CD4-positive, alpha-beta T cell (primary cell): Measurements from ENCODE around the gene MAN1A2. TPM values are rescaled to one million over a fixed set of nuclear protein-coding genes. Genes with fewer than 3 reads are reported as not detected.

Experiments
- ATAC-seq: fragments of 200-7000 bp; cut with Tn5 transposase; one replicate; pipeline ENCODE4 v1.10.0; 2022; ENCODE audit warnings: mild to moderate bottlenecking; ENCODE audit not compliant: poor library complexity
- CTCF ChIA-PET: fragments of 350-600 bp; sonication (Branson Sonifier 250); formaldehyde crosslinking; loops from one replicate; lab custom pipeline; 2021; ENCODE audit warnings: antibody characterized with exemption, inconsistent platforms; lab: Charles Lee
- POLR2A ChIA-PET: fragments of 350-600 bp; sonication (Branson Sonifier 250); formaldehyde crosslinking; loops from one replicate; lab custom pipeline; 2021; ENCODE audit warnings: antibody characterized with exemption, inconsistent platforms; lab: Charles Lee
- DNase-seq, 14 experiments: peaks; one replicate each; pipeline ENCODE4 v3.0.0-alpha.2; 2013 to 2020; ENCODE audit warnings: mixed read lengths in 2 of 14
- H3K27ac ChIP-seq, 2 donors: one replicate each; pipeline versions ENCODE4 v1.5.1 to v1.7.0; 2013; ENCODE audit warnings: low read length in 2 of 2, low read depth in 1 of 2, mild to moderate bottlenecking in 1 of 2
- H3K27me3 ChIP-seq, 2 experiments: 1 replicate in 1 of 2; 2 replicates in 1 of 2; pipeline versions ENCODE4 v1.6.1 to v1.7.0; 2013; ENCODE audit warnings: low read length in 2 of 2, control low read depth in 1 of 2, mild to moderate bottlenecking in 1 of 2, moderate library complexity in 1 of 2; ENCODE audit not compliant: insufficient read depth in 2 of 2, control insufficient read depth in 1 of 2
- H3K36me3 ChIP-seq: one replicate; pipeline ENCODE4 v1.6.1; 2013; ENCODE audit warnings: low read length, control low read depth; ENCODE audit not compliant: insufficient read depth
- H3K4me1 ChIP-seq: one replicate; pipeline ENCODE4 v1.6.1; 2013; ENCODE audit warnings: low read length, control low read depth; ENCODE audit not compliant: insufficient read depth
- H3K4me3 ChIP-seq: one replicate; pipeline ENCODE4 v1.5.1; 2013; ENCODE audit warnings: mild to moderate bottlenecking, low read length, moderate library complexity
- H3K9me3 ChIP-seq, 2 experiments: 1 replicate in 1 of 2; 2 replicates in 1 of 2; pipeline versions ENCODE4 v1.6.1 to v1.7.0; 2013; ENCODE audit warnings: low read length in 2 of 2, mild to moderate bottlenecking in 2 of 2, control low read depth in 1 of 2, moderate library complexity in 1 of 2; ENCODE audit not compliant: control insufficient read depth in 1 of 2, insufficient read depth in 1 of 2
- H3K27ac Mint-ChIP-seq: one replicate; pipeline ENCODE4 v1.8.0; 2020; ENCODE audit warnings: mixed read lengths
- H3K27me3 Mint-ChIP-seq: one replicate; pipeline ENCODE4 v1.8.0; 2021; ENCODE audit warnings: mixed read lengths
- H3K36me3 Mint-ChIP-seq: one replicate; pipeline ENCODE4 v1.8.0; 2021; ENCODE audit warnings: low read depth, mixed read lengths
- H3K4me1 Mint-ChIP-seq: one replicate; pipeline ENCODE4 v1.8.0; 2021; ENCODE audit warnings: low read depth, mixed read lengths
- H3K4me3 Mint-ChIP-seq: one replicate; pipeline ENCODE4 v1.8.0; 2020; ENCODE audit warnings: mild to moderate bottlenecking, mixed read lengths
- H3K9me3 Mint-ChIP-seq: one replicate; pipeline ENCODE4 v1.8.0; 2020; ENCODE audit warnings: mixed read lengths
- intact Hi-C, 2 experiments: fragments of 100-400 bp; cut with DNase I in 1 of 2; cut with micrococcal nuclease in 1 of 2; formaldehyde crosslinking; loops; one replicate each; pipeline versions ENCODE4 v1.15.1 to v1.9.0; 2023 to 2025; cut with DNase I, micrococcal nuclease
- total RNA-seq, 174 experiments: library from RNA in 2 of 174; stranded (reverse) in 2 of 174; gene quantifications; one replicate each; pipeline ENCODE4 v1.2.3 and lab custom pipeline; 2021 to 2026
- TF ChIP-seq, protein P1 (sequence below): fragments of 200-600 bp; IDR thresholded peaks from one replicate; pipeline ENCODE4 v1.8.0; 2022; ENCODE audit warnings: antibody characterized with exemption, mild to moderate bottlenecking

The MAN1A2 gene
- total RNA-seq, 2 experiments from 2014 or later: 45.6 to 49.7 TPM

GRCh38 chr1:117529683-117530082, 162.4 kb downstream of the MAN1A2 start:
- Histone ChIP-seq H3K27me3 (no peaks in the 10 kb centered on the region), H3K27ac (no peak overlapping the region), H3K4me3 (no peak overlapping the region), H3K4me1 (no peaks in the 10 kb centered on the region), H3K36me3 (no peaks in the 10 kb centered on the region), H3K9me3 (no peaks in the 10 kb centered on the region)
- H3K27me3 Mint-ChIP-seq: no peaks in the 10 kb centered on the region
- TF ChIP-seq, protein P1, sequence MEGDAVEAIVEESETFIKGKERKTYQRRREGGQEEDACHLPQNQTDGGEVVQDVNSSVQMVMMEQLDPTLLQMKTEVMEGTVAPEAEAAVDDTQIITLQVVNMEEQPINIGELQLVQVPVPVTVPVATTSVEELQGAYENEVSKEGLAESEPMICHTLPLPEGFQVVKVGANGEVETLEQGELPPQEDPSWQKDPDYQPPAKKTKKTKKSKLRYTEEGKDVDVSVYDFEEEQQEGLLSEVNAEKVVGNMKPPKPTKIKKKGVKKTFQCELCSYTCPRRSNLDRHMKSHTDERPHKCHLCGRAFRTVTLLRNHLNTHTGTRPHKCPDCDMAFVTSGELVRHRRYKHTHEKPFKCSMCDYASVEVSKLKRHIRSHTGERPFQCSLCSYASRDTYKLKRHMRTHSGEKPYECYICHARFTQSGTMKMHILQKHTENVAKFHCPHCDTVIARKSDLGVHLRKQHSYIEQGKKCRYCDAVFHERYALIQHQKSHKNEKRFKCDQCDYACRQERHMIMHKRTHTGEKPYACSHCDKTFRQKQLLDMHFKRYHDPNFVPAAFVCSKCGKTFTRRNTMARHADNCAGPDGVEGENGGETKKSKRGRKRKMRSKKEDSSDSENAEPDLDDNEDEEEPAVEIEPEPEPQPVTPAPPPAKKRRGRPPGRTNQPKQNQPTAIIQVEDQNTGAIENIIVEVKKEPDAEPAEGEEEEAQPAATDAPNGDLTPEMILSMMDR: no peak
- no peaks in the 10 kb centered on the region for H3K9me3 Mint-ChIP-seq
- H3K4me1 Mint-ChIP-seq: no peaks in the 10 kb centered on the region
- ATAC-seq (no peak), DNase-seq (no peak)
- no peak overlapping the region for H3K27ac Mint-ChIP-seq
- no peak overlapping the region for H3K4me3 Mint-ChIP-seq
- peaks cover 9% of the 10 kb centered on the region for H3K36me3 Mint-ChIP-seq
- ChIA-PET POLR2A (no interaction called here), CTCF (no interaction called here)
- intact Hi-C loops: no loop called here

DNA sequence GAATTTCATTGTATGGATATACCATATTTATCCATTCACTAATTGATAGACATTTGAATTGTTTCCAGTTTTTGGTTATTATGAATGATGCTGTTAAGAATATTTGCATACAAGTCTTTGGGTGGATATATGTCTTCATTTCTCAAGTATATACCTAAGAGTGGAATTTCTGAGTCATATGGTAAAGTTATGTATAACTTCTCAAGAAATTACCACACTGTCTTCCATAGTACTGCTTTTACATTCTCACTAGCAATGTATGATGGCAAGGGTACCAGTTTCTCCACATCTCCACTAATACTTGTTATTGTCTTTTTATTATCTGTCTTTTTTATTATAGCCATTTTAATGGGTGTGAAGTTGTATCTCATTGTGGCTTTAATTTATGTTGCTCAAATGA, 164.0 kb downstream of the MAN1A2 start:
- no peak for DNase-seq
- POLR2A ChIA-PET: no interaction called here
- TF ChIP-seq, protein P1: no peak
- Histone ChIP-seq H3K4me1 (peaks cover 7% of the 10 kb centered on the region), H3K36me3 (no peaks in the 10 kb centered on the region), H3K27ac (no peak overlapping the region), H3K9me3 (no peaks in the 10 kb centered on the region), H3K4me3 (no peak overlapping the region), H3K27me3 (no peaks in the 10 kb centered on the region)
- no peak overlapping the region for H3K4me3 Mint-ChIP-seq
- no peak for ATAC-seq
- H3K27ac Mint-ChIP-seq: no peak overlapping the region
- no peaks in the 10 kb centered on the region for H3K4me1 Mint-ChIP-seq
- intact Hi-C loops: no loop called here
- H3K9me3 Mint-ChIP-seq: no peaks in the 10 kb centered on the region
- H3K27me3 Mint-ChIP-seq: no peaks in the 10 kb centered on the region
- CTCF ChIA-PET: no interaction called here
- peaks cover 9% of the 10 kb centered on the region for H3K36me3 Mint-ChIP-seq

- peaks cover 16% of the 10 kb centered on the region for H3K4me1 ChIP-seq
- H3K9me3 ChIP-seq: no peaks in the 10 kb centered on the region
- TF ChIP-seq, protein P1: peak; percentile 64
- no peaks in the 10 kb centered on the region for H3K4me1 Mint-ChIP-seq
- ChIA-PET CTCF (interaction anchor here (0.5 to 5.5 kb wide), 31 partner anchors 10 to 467 kb away, joined by 3 to 45 read pairs (median 4); partner anchors contain the start of gene TENT5C), POLR2A (interaction anchor here (0.7 to 2.5 kb wide), 8 partner anchors 71 to 223 kb away, joined by 3 to 8 read pairs (median 4); partner anchors contain the start of gene TENT5C)
- H3K27ac ChIP-seq: no peak overlapping the region
- no peaks in the 10 kb centered on the region for H3K9me3 Mint-ChIP-seq
- H3K4me3 ChIP-seq: no peak overlapping the region
- H3K27ac Mint-ChIP-seq: no peak overlapping the region
- H3K36me3 ChIP-seq: no peaks in the 10 kb centered on the region
- intact Hi-C loops: loop anchor here (1.0 to 5.0 kb wide), 7 partner anchors 67 to 360 kb away; no protein-coding TSS in a partner anchor
- ATAC-seq: peak; percentile 95
- no peak overlapping the region for H3K4me3 Mint-ChIP-seq
- no peaks in the 10 kb centered on the region for H3K36me3 Mint-ChIP-seq
- H3K27me3 Mint-ChIP-seq: no peaks in the 10 kb centered on the region
- peak in 13 of 14 experiments; percentile 2 to 82 (median 18) for DNase-seq
- no peaks in the 10 kb centered on the region for H3K27me3 ChIP-seq
Measured at GRCh38 chr1:117534995-117535467, 167.8 kb downstream of the MAN1A2 start.
